Smooth muscle cell (in vitro differentiated cells): ENCODE results near the gene ANTKMT. TPM values are rescaled to one million over a fixed set of nuclear protein-coding genes. Genes with fewer than 3 reads are reported as not detected.
A peak's percentile ranks its signal among the peaks of the same experiment; 100 is the strongest.

ENCODE experiments used
- DNase-seq: peaks from one replicate; lab custom pipeline; 2025; ENCODE audit not compliant: unreplicated experiment; lab: John Stamatoyannopoulos, UW
- H2AFZ ChIP-seq: fragments of 200-600 bp; sonication (generic); 2 replicates; pipeline ENCODE4 v1.6.0; 2016; ENCODE audit warnings: antibody characterized with exemption, low read depth, mild to moderate bottlenecking
- H3F3A ChIP-seq: fragments of 200-600 bp; sonication (generic); 2 replicates; pipeline ENCODE4 v1.6.0; 2017; ENCODE audit warnings: antibody characterized with exemption, low read depth
- H3K27ac ChIP-seq: fragments of 200-600 bp; sonication (generic); 2 replicates; pipeline ENCODE4 v1.5.1; 2016; ENCODE audit warnings: low read depth, mild to moderate bottlenecking
- H3K27me3 ChIP-seq: fragments of 200-600 bp; sonication (generic); 2 replicates; pipeline ENCODE4 v1.6.1; 2016; ENCODE audit warnings: low read depth, mild to moderate bottlenecking
- H3K36me3 ChIP-seq: fragments of 200-600 bp; sonication (generic); 2 replicates; pipeline ENCODE4 v1.5.1; 2016; ENCODE audit warnings: low read depth
- H3K4me1 ChIP-seq: fragments of 200-600 bp; sonication (generic); 2 replicates; pipeline ENCODE4 v1.5.1; 2016; ENCODE audit warnings: low read depth
- H3K4me2 ChIP-seq: fragments of 200-600 bp; sonication (generic); 2 replicates; pipeline ENCODE4 v1.6.0; 2016; ENCODE audit warnings: mild to moderate bottlenecking
- H3K4me3 ChIP-seq: fragments of 200-600 bp; sonication (generic); 2 replicates; pipeline ENCODE4 v1.5.1; 2016; ENCODE audit warnings: mild to moderate bottlenecking
- H3K79me2 ChIP-seq: fragments of 200-600 bp; sonication (generic); 2 replicates; pipeline ENCODE4 v1.6.0; 2016; ENCODE audit warnings: low read depth, mild to moderate bottlenecking
- H3K9ac ChIP-seq: fragments of 200-600 bp; sonication (generic); 2 replicates; pipeline ENCODE4 v1.6.0; 2016; ENCODE audit warnings: low read depth
- H3K9me3 ChIP-seq: fragments of 200-600 bp; sonication (generic); replicated peaks from 2 replicates; pipeline ENCODE4 v1.5.1; 2016; ENCODE audit warnings: low read depth
- H4K20me1 ChIP-seq: fragments of 200-600 bp; sonication (generic); 2 replicates; pipeline ENCODE4 v1.6.0; 2016; ENCODE audit warnings: low read depth
- CTCF ChIP-seq: fragments of 200-600 bp; sonication (generic); IDR thresholded peaks from 2 replicates; pipeline ENCODE4 v1.5.1; 2017; ENCODE audit warnings: borderline replicate concordance, mild to moderate bottlenecking, antibody characterized with exemption; ENCODE audit not compliant: insufficient read depth, poor library complexity, severe bottlenecking
- WGBS: methylation state at CpG from one replicate; pipeline ENCODE4 v1.1.7; 2016; ENCODE audit warnings: low lambda C conversion rate; 5-methylcytosine and 5-hydroxymethylcytosine counted together
- polyA plus RNA-seq: library from polyadenylated mRNA; unstranded; fragments of >200 nt; fragmentation: Nextera tagmentation; extraction: Ambion mirVana; gene quantifications from 2 replicates; pipeline ENCODE4 v1.2.1, GENCODE V29; 2016
- total RNA-seq: library from RNA; depleted of rRNA; stranded (reverse); fragments of >200 nt; gene quantifications from 2 replicates; pipeline ENCODE4 v1.2.3, GENCODE V29; 2014

ANTKMT gene
- total and polyA plus RNA-seq, 2 experiments from 2014 or later = 15.6 to 39.8 TPM

DNA sequence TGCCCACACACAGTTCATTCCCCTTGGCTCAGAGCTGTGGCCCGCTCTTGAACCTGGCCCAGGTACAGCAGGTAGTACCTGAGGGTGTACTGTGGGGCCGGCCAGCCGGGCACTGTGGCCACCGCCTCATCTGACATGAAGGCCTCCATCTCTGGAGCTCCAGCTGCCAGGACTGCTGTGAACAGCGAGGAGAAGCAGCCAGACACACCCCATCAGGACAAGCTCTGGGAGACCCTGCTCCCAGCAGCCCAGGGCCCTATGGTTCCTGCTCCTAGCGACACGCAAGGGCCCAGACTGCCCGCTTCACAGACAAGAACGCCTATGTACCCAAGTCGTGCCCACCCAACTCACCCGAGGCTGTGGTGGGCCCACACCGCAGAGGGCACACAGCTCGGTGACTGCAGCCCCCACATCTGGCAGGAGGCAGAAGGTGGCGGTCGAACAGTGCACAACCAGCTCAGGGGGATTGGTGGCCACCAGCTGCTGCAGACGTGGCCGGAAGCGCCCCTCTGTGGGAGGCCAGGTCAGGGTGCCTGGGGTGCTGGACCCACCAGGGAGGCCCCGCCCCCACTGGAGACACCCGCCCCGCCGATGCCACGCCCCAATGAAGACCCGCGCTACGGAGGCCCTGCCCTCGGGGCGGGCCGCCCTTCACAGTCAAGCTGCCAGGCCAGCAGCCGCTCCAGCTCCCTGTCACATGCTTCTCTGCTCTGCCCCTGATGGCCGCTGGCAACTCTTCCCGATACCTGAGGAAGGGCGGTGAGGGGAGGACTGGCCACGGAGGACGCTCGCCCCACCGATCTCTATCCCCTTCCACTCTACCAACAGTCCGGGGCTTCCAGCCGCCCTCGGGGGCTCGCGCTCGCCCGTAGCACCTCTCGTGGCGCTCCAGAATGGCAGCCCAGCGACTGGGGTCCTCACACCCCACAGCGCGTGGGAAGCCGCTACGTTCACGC, 41.8 kb upstream of the ANTKMT start:
- no peak for TF ChIP-seq CTCF
- peak; percentile 89 for DNase-seq
- 37% methylated on average over 39 of the region's 52 CpGs for WGBS
- H3K9me3 ChIP-seq = no peaks in the 10 kb centered on the region
- peaks cover 32% of the 10 kb centered on the region for H3K79me2 ChIP-seq
- peaks cover 40% of the 10 kb centered on the region for H4K20me1 ChIP-seq
- H3K36me3 ChIP-seq = no peaks in the 10 kb centered on the region
- H2AFZ ChIP-seq = no peak overlapping the region
- no peak overlapping the region for H3K9ac ChIP-seq
- no peaks in the 10 kb centered on the region for H3K27me3 ChIP-seq
- H3K27ac ChIP-seq = peak overlapping the region; percentile 54
- peak overlapping the region; percentile 93 for H3K4me3 ChIP-seq
- peaks cover 24% of the 10 kb centered on the region for H3K4me1 ChIP-seq
- peak overlapping the region; percentile 83 for H3K4me2 ChIP-seq
- peaks cover under 1% of the 10 kb centered on the region for H3F3A ChIP-seq

DNA sequence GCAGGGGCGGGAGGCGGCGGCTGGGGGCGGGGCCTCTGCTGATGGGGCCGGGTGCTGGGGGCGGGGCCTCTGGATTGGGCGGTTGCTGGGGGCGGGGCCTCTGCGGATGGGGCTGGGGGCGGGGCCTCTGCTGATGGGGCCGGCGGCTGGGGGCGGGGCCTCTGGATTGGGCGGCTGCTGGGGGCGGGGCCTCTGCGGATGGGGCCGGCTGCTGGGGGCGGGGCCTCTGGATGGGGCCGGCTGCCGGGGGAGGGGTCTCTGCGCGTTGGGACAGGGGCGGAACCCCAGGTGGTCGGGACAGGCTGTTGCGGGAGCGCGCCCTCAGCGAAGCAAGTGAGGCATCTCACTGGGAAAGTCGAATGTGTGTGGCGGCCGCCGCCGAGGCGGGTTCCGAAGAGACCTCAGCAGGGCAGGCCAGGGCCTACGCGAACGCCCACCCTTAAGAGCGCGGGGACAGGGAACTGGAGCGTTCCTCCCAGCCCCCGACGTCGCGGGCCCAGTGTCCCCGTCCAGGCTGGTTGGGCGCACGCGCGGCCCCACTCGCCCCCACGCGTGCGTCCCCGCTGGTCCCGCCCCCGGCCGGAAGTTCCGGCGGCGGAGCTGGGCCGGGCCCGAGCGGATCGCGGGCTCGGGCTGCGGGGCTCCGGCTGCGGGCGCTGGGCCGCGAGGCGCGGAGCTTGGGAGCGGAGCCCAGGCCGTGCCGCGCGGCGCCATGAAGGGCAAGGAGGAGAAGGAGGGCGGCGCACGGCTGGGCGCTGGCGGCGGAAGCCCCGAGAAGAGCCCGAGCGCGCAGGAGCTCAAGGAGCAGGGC, 40.9 kb upstream of the ANTKMT start, which contains the start of gene STUB1:
Gene STUB1 (plus strand): TSS at position 597 of the 811 bp plus-strand sequence. CDS start 116 bp downstream, at position 713.
- H2AFZ ChIP-seq = no peak within 1 kb of the TSS
- peak; percentile 95 for DNase-seq
- H3K27ac ChIP-seq = peak within 1 kb of the TSS; percentile 74
- H4K20me1 ChIP-seq = peaks cover 35% of the 10 kb centered on the region
- H3F3A ChIP-seq = no peaks in the 10 kb centered on the region
- no peaks in the 10 kb centered on the region for H3K36me3 ChIP-seq
- H3K79me2 ChIP-seq = peaks cover 32% of the 10 kb centered on the region
- peak within 1 kb of the TSS; percentile 99 for H3K4me2 ChIP-seq
- H3K9me3 ChIP-seq = no peaks in the 10 kb centered on the region
- 1% methylated on average over 45 of the region's 91 CpGs for WGBS
- H3K9ac ChIP-seq = peak within 1 kb of the TSS; percentile 85
- H3K4me3 ChIP-seq = peak within 1 kb of the TSS; percentile 93
- peaks cover 22% of the 10 kb centered on the region for H3K4me1 ChIP-seq
- TF ChIP-seq CTCF = no peak
- H3K27me3 ChIP-seq = no peaks in the 10 kb centered on the region

DNA sequence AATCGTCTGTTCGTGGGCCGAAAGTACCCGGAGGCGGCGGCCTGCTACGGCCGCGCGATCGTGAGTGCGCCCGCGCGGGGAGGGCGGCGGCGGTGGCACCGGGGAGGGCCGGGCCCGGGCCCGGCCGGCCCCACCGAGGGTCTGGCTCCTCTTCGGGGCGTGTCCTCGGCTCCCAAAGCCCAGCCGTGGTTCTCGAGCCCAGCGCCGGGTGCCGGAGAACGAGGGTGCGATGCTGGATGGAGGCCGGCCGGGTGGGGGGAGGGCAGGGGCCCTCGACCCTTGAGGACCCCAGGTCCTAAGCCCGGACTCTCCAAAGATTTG, 40.4 kb upstream of the ANTKMT start:
- Histone ChIP-seq H3K79me2 (peaks cover 32% of the 10 kb centered on the region), H3F3A (no peaks in the 10 kb centered on the region), H3K9me3 (no peaks in the 10 kb centered on the region), H3K27me3 (no peaks in the 10 kb centered on the region), H3K36me3 (no peaks in the 10 kb centered on the region), H2AFZ (no peak overlapping the region), H3K9ac (peak overlapping the region; percentile 85), H3K4me1 (peaks cover 18% of the 10 kb centered on the region), H3K4me3 (peak overlapping the region; percentile 93), H3K4me2 (peak overlapping the region; percentile 99), H3K27ac (peak overlapping the region; percentile 74), H4K20me1 (peaks cover 33% of the 10 kb centered on the region)
- no peak for DNase-seq
- TF ChIP-seq CTCF = no peak
- under 1% methylated on average over 34 of the region's 38 CpGs for WGBS
